Activated gamma-delta T cell (primary cell): Measurements from ENCODE around the gene EDN2.

Source experiments
- DNase-seq: peaks from one replicate; lab custom pipeline; 2025; lab: John Stamatoyannopoulos, UW
- total RNA-seq, 2 donors: gene quantifications; one replicate each; lab custom pipeline; 2026; lab: John Stamatoyannopoulos, UW

The EDN2 gene
- 0 reads per million in 2 donors for total RNA-seq

- no peak for DNase-seq
Measured at GRCh38 chr1:41484402-41485241, at the start of gene EDN2. Gene EDN2 (minus strand): TSS chr1:41484683. CDS start chr1:41484601, 82 bp downstream.

GRCh38 chr1:41533731-41534080 lies 49.2 kb upstream of the EDN2 start:
- no peak for DNase-seq

GRCh38 chr1:41533016-41533730 lies 48.7 kb upstream of the EDN2 start:
- no peak for DNase-seq

- DNase-seq, result no peak
Measured at GRCh38 chr1:41532206-41532975, 47.9 kb upstream of the EDN2 start.

DNA sequence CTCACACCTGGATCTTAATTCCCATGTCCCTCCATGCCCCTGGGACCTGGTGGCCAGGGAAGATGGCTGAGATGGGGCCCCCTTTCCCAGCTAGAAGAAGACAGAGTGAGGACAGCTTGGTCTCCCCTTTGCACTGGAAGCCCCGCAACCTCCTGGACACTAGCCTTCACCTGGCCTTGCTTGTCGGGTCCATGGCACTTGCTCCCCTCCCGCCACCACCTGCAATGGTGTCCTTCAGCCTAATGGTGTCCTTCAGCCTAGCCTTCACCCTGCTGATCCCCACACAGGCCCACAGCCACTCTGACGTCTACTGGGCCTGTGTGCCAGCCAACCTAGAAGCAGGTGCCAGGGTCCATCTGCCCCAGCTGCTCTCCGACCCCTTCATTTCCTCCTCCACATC lies 45.9 kb upstream of the EDN2 start:
- no peak for DNase-seq

DNA sequence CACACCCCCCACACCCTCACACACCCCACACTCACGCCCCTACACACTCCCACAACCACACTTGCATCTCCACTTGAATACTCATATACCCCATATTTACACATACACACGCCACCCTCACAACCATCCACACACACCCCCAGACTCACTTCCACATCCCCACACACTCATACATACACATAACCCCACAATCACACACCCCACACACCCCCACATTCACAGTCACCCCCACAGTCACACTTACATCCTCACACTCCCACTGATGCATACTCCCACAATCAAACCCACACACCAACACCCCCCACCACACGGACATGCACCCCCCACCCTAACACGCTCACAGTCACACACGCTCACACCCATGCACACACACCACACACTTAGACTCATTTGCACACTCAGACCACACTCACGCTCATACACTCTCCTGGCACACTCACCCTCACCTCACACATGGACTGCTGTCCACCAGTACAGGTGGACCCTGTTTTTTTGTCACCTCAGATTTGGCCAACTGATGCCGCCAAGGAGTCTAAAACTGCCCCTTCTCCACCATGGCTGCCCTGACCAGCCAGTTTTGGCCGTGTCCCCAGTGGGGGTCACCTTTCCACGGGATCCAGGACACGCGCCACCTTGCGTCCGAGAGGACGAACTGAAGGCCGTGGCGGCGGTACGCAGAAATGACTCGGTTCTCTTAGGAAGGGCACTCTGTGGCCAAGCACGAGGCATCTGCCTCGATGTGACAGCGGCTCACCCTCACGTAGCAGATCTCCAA lies 45.3 kb upstream of the EDN2 start:
- no peak for DNase-seq

DNA sequence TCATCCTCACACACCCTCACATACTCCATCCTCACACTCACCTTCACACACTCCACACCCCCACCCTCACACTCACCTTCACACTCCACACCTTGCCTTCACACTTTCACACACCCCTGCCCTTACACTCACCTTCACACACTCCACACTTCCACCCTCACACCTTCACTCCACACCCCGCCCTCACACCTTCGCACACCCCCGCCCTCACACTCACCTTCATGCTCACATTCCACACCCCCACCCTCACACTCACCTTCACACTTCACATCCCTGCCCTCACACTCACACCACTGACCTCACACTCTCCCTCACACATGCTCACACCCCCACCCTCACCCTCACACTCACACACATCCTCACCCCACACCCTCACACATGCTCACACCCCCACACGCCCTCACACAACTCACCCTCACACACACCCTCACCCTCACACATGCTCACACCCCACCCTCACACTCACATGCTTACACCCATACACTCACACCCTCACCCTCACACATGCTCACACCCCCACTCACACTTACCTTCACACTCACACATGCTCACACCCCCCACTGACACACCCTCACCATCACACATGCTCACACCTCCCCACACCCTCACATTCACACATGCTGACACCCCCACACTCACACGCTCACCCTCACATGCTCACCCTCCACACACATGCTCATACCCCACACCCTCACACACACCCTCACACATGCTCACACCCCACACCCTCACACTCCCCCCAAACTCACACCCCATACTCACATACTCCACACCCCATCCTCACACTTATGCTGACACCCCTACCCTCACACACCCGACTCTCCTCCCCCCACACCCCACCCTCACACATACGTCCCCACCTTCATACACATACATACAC lies 44.5 kb upstream of the EDN2 start:
- no peak for DNase-seq

GRCh38 chr1:41528106-41528505 lies 43.6 kb upstream of the EDN2 start:
- no peak for DNase-seq

GRCh38 chr1:41526956-41527561 lies 42.6 kb upstream of the EDN2 start:
- DNase-seq, result no peak

GRCh38 chr1:41525891-41526587 lies 41.6 kb upstream of the EDN2 start:
- DNase-seq, result no peak

DNA sequence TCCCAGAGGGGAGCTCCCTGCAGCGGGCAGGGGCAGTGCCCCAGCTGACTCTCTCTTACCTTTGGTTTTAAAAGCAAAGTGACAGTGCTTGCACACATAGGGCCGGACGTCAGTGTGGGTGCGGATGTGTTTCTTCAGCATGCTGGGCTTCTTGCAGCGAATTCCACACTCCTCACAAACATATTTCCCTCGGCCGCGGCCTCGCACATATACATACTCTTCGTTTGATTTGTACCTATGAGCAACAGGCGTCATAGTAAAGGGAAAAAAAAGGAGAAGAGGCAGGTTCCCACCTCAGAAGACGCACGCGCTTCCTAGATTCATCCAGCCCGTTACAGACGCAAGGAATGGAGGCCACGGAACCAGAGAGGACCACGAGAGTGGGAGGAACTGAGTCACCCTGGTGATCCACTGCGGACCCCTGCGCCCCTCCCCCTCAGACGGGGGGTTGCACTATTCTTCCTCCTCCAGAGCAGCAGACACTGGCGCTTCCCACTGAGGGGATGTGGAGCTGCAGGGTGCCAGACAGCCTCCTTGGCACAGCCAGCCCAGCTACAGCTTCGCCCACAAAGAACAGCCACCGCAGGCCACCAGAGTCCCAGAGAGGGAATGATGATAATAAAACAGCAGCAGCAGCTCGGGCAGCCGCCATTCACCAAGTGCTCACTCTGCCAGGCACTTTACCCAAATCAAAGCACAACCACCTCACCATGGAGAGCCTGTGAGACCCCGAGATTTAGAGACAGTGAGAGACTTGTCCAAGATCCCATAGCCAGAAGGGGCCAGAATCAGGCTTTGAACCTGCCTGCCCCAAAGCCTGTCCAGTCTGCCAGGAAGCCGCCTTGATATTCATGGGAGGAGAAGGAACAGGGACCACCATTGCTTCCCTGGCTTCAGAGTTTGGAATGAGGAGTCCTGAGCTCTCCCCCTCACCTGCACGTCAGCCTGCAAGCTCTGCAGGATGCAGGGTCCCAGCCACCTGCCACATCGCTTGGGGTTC lies 40.5 kb upstream of the EDN2 start:
- no peak for DNase-seq

- DNase-seq, result no peak
Measured at GRCh38 chr1:41523949-41524675, 39.6 kb upstream of the EDN2 start.

GRCh38 chr1:41523071-41523470 lies 38.6 kb upstream of the EDN2 start:
- no peak for DNase-seq

GRCh38 chr1:41521766-41522165 lies 37.3 kb upstream of the EDN2 start:
- no peak for DNase-seq

- DNase-seq, result no peak
Measured at GRCh38 chr1:41520951-41521752, 36.7 kb upstream of the EDN2 start.

DNA sequence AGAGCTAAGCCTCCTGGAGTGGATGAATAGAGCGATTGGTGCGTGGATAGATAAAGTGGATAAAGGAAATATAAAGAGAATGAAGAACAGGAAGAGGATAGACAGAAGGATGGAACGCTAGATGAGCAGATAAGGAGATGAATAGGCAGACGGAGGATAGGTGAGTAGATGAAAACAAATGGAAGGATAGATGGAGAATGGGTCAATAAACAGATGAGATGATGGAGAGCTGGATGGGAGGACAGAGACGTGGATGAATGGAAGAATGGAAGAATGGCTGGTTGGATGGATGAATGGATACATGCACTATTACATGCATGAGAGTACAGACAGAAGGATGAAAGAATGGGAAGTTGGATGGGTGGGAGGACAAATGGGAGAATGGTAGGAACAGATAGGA lies 35.2 kb upstream of the EDN2 start:
- no peak for DNase-seq

DNA sequence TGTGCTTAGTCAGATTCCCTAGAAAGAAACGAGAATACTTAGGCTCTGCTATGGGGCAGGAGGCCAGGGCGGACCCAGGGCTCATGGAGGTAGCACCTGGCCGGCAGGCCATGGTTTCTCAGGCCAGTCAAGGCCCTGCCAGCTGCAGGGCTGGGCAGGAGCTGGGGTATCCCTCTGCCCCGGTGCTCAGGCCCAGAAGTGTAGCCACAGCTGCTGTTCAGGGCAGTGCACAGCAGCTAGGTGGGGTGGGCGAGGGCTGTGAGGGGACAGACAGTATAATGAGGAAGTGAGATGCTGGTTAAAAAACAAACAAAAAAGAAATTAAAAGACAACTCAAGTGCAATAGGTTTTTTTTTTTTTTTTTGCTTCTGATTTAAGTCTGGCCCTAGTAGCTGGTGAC lies 34.0 kb upstream of the EDN2 start:
- no peak for DNase-seq
